ENCODE data around the gene COL6A5. TPM values are rescaled to one million over a fixed set of nuclear protein-coding genes. Genes with fewer than 3 reads are reported as not detected.
"Not testable (repeated sequence)": the region's sequence is repeated elsewhere in the genome, so short reads cannot be mapped to it uniquely, and the experiment has no call there.

The COL6A5 gene
- total RNA-seq, 1 donor from 2014 or later: under 0.01 TPM

GRCh38 chr3:130383424-130383823, 38.0 kb downstream of the COL6A5 start:
- DNase-seq (ENCODE audit: low spot score in 2 of 2) (no peak), FAIRE-seq (no peak)

- no peak for DNase-seq (ENCODE audit: low spot score in 2 of 2)
- no peak for FAIRE-seq
These were observed 39.1 kb downstream of the COL6A5 start for GRCh38 chr3:130384476-130385025.

- DNase-seq (ENCODE audit: low spot score in 2 of 2) (no peak), FAIRE-seq (no peak)
These were observed 41.3 kb downstream of the COL6A5 start for GRCh38 chr3:130386604-130387263.

- FAIRE-seq (no peak), DNase-seq (ENCODE audit: low spot score in 2 of 2) (no peak)
These were observed 44.4 kb downstream of the COL6A5 start for GRCh38 chr3:130389743-130390478.

GRCh38 chr3:130392266-130392665, 46.8 kb downstream of the COL6A5 start:
- FAIRE-seq (no peak), DNase-seq (ENCODE audit: low spot score in 2 of 2) (no peak)

- DNase-seq (ENCODE audit: low spot score in 2 of 2) (no peak), FAIRE-seq (no peak)
These were observed 48.1 kb downstream of the COL6A5 start for GRCh38 chr3:130393594-130393993.

- FAIRE-seq: no peak
- no peak for DNase-seq (ENCODE audit: low spot score in 2 of 2)
These were observed 49.9 kb downstream of the COL6A5 start for GRCh38 chr3:130395331-130395730.

- FAIRE-seq (no peak), DNase-seq (ENCODE audit: low spot score in 2 of 2) (no peak)
These were observed 50.4 kb downstream of the COL6A5 start for GRCh38 chr3:130395916-130396315.

- FAIRE-seq (no peak), DNase-seq (ENCODE audit: low spot score in 2 of 2) (no peak)
These were observed 58.9 kb downstream of the COL6A5 start for GRCh38 chr3:130404401-130404800.

GRCh38 chr3:130405956-130406355, 60.5 kb downstream of the COL6A5 start:
- no peak for FAIRE-seq
- no peak for DNase-seq (ENCODE audit: low spot score in 2 of 2)

GRCh38 chr3:130408253-130408652, 62.8 kb downstream of the COL6A5 start:
- DNase-seq (ENCODE audit: low spot score in 2 of 2); FAIRE-seq: not testable (repeated sequence)

- FAIRE-seq (no peak), DNase-seq (ENCODE audit: low spot score in 2 of 2) (no peak)
These were observed 65.8 kb downstream of the COL6A5 start for GRCh38 chr3:130411320-130411719.

- no peak for DNase-seq (ENCODE audit: low spot score in 2 of 2)
- no peak for FAIRE-seq
These were observed 67.6 kb downstream of the COL6A5 start for GRCh38 chr3:130412991-130413560.

- FAIRE-seq: no peak
- no peak for DNase-seq (ENCODE audit: low spot score in 2 of 2)
These were observed 69.0 kb downstream of the COL6A5 start for GRCh38 chr3:130414457-130414856.

- DNase-seq (ENCODE audit: low spot score in 2 of 2) (no peak), FAIRE-seq (no peak)
These were observed 75.0 kb downstream of the COL6A5 start for GRCh38 chr3:130420466-130420865.

- no peak for FAIRE-seq
These were observed 77.6 kb downstream of the COL6A5 start for GRCh38 chr3:130423064-130423463.

GRCh38 chr3:130424837-130425236, 79.4 kb downstream of the COL6A5 start:
- DNase-seq (ENCODE audit: low spot score in 2 of 2) (no peak), FAIRE-seq (no peak)

More at GRCh38 chr3:130423064-130423463, 77.6 kb downstream of the COL6A5 start:
- DNase-seq (ENCODE audit: low spot score in 2 of 2): no peak

- DNase-seq (ENCODE audit: low spot score in 2 of 2): no peak
- no peak for FAIRE-seq
These were observed 80.0 kb downstream of the COL6A5 start for GRCh38 chr3:130425484-130425883.

GRCh38 chr3:130426206-130426605, 80.7 kb downstream of the COL6A5 start:
- DNase-seq (ENCODE audit: low spot score in 2 of 2) (no peak), FAIRE-seq (no peak)

- DNase-seq (ENCODE audit: low spot score in 2 of 2) (no peak), FAIRE-seq (no peak)
These were observed 83.6 kb downstream of the COL6A5 start for GRCh38 chr3:130428871-130429712.

GRCh38 chr3:130429713-130430023, 84.2 kb downstream of the COL6A5 start:
- FAIRE-seq: no peak
- DNase-seq (ENCODE audit: low spot score in 2 of 2): no peak
